ENCODE measurements around the gene ACADSB.

ACADSB gene

DNA sequence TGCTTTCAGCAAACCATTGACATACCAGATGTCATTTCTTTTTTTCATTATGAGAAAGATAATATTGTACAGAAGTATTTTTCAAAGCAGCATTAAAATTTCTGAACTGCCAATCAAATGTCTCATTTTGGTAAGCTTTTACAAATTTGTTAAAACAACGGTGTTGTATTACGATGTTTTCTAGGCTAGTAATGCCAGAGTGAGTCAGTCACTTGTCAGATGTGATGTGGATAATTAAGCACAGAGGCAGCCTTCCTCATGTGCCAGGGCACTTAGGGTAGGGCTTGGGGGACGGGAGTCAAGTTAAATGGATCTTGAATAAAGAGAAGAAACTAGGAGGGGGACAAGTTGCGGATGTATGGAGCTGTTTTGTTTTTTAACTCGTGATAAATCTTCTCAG, 18.5 kb upstream of the ACADSB start:
- Histone ChIP-seq H2BK5ac (ENCODE audit: low read length) (no peak overlapping the region), H3K4ac (ENCODE audit: low read length) (no peak overlapping the region), H3K9ac (ENCODE audit: low read depth, low read length, poor library complexity) (no peak overlapping the region), H3K18ac (ENCODE audit: low read length) (no peak overlapping the region), H3K36me3 (replicated peaks in 1 of 2; ENCODE audit: control insufficient read depth in 2 of 2, insufficient read depth in 2 of 2, low read length in 2 of 2) (peaks cover 8 to 74% of the 10 kb centered on the region in 2 donors), H3K27me3 (ENCODE audit: control insufficient read depth in 3 of 3, insufficient read depth in 3 of 3, low read depth in 1 of 3, low read length in 3 of 3) (no peaks in the 10 kb centered on the region), H2BK15ac (ENCODE audit: low read length) (no peak overlapping the region), H2AK5ac (ENCODE audit: low read depth, low read length) (no peak overlapping the region), H3K27ac (replicated peaks; ENCODE audit: low read length) (no peak overlapping the region), H3K4me1 (ENCODE audit: control insufficient read depth in 2 of 2, insufficient read depth in 1 of 2, low read depth in 1 of 2, low read length in 2 of 2) (no peaks in the 10 kb centered on the region), H3K14ac (ENCODE audit: low read length) (no peak overlapping the region), H3K9me3 (replicated peaks in 1 of 2; ENCODE audit: control insufficient read depth in 2 of 2, insufficient read depth in 1 of 2, low read depth in 1 of 2, low read length in 2 of 2) (peaks cover 0 to 3% of the 10 kb centered on the region in 2 donors), H2AFZ (ENCODE audit: low read length) (no peak overlapping the region), H3K79me1 (ENCODE audit: low read depth, low read length) (no peaks in the 10 kb centered on the region), H3K23ac (ENCODE audit: low read depth, low read length, poor library complexity) (no peak overlapping the region), H2BK120ac (ENCODE audit: low read depth, low read length) (no peak overlapping the region), H4K8ac (ENCODE audit: low read depth, low read length) (no peak overlapping the region), H3K4me3 (ENCODE audit: low read length in 2 of 2) (no peak overlapping the region), H2BK12ac (ENCODE audit: low read length) (no peak overlapping the region), H3K4me2 (ENCODE audit: insufficient read depth, low read length, poor library complexity, severe bottlenecking) (no peak overlapping the region), H4K91ac (ENCODE audit: low read depth, low read length, poor library complexity) (no peak overlapping the region)
- no peak for DNase-seq (ENCODE audit: low spot score)
- no CpG with 5 or more reads among the region's 5 CpGs for WGBS, 2 donors (ENCODE audit: extremely low coverage in 2 of 2, insufficient read length in 2 of 2, insufficient replicate concordance in 1 of 2)

DNA sequence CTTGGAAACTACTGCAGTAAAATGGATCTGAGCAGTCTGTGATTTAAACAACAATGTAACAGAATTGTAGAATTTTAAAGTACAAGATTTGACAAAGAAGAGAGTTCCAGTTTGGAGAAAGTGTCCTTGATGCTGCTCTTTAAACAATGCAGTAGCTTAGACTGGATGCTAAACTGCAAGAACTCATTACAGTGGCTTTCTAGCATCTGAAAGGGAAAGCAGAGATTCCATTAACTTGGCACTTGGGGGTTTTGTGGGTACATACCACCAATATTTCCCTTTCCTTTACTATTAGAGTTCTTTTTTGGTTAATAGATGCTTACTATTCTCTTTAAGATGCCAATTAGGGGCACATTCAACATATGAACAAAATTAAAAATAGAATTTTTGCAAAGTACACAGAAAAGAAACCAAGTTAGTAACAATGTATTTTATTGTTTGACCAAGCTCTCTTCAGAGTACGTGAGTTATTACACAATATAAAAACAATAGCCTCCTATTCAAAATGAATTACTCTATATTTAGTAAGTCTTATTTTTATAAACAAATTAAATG, 16.7 kb upstream of the ACADSB start:
- no peaks in the 10 kb centered on the region for H3K27me3 ChIP-seq (ENCODE audit: control insufficient read depth in 3 of 3, insufficient read depth in 3 of 3, low read depth in 1 of 3, low read length in 3 of 3)
- no peak overlapping the region for H3K14ac ChIP-seq (ENCODE audit: low read length)
- H4K8ac ChIP-seq (ENCODE audit: low read depth, low read length), result no peak overlapping the region
- no peaks in the 10 kb centered on the region for H3K79me1 ChIP-seq (ENCODE audit: low read depth, low read length)
- no peak overlapping the region for H3K18ac ChIP-seq (ENCODE audit: low read length)
- no peak overlapping the region for H3K4me3 ChIP-seq (ENCODE audit: low read length in 2 of 2)
- H3K9ac ChIP-seq (ENCODE audit: low read depth, low read length, poor library complexity), result no peak overlapping the region
- H4K91ac ChIP-seq (ENCODE audit: low read depth, low read length, poor library complexity), result no peak overlapping the region
- no peak overlapping the region for H2BK120ac ChIP-seq (ENCODE audit: low read depth, low read length)
- H2AFZ ChIP-seq (ENCODE audit: low read length), result no peak overlapping the region
- H2BK5ac ChIP-seq (ENCODE audit: low read length), result no peak overlapping the region
- no peak for DNase-seq (ENCODE audit: low spot score)
- no peak overlapping the region for H3K4ac ChIP-seq (ENCODE audit: low read length)
- H3K4me1 ChIP-seq (ENCODE audit: control insufficient read depth in 2 of 2, insufficient read depth in 1 of 2, low read depth in 1 of 2, low read length in 2 of 2), result no peaks in the 10 kb centered on the region
- H2AK5ac ChIP-seq (ENCODE audit: low read depth, low read length), result no peak overlapping the region
- no peak overlapping the region for H2BK15ac ChIP-seq (ENCODE audit: low read length)
- H3K23ac ChIP-seq (ENCODE audit: low read depth, low read length, poor library complexity), result no peak overlapping the region
- no CpG with 5 or more reads among the region's 1 CpG for WGBS, 2 donors (ENCODE audit: extremely low coverage in 2 of 2, insufficient read length in 2 of 2, insufficient replicate concordance in 1 of 2)
- H3K27ac ChIP-seq (replicated peaks; ENCODE audit: low read length), result no peak overlapping the region
- no peak overlapping the region for H3K4me2 ChIP-seq (ENCODE audit: insufficient read depth, low read length, poor library complexity, severe bottlenecking)
- H2BK12ac ChIP-seq (ENCODE audit: low read length), result no peak overlapping the region
- peaks cover 0 to 3% of the 10 kb centered on the region in 2 donors for H3K9me3 ChIP-seq (replicated peaks in 1 of 2; ENCODE audit: control insufficient read depth in 2 of 2, insufficient read depth in 1 of 2, low read depth in 1 of 2, low read length in 2 of 2)
- H3K36me3 ChIP-seq (replicated peaks in 1 of 2; ENCODE audit: control insufficient read depth in 2 of 2, insufficient read depth in 2 of 2, low read length in 2 of 2), result peaks cover 9 to 77% of the 10 kb centered on the region in 2 donors

DNA sequence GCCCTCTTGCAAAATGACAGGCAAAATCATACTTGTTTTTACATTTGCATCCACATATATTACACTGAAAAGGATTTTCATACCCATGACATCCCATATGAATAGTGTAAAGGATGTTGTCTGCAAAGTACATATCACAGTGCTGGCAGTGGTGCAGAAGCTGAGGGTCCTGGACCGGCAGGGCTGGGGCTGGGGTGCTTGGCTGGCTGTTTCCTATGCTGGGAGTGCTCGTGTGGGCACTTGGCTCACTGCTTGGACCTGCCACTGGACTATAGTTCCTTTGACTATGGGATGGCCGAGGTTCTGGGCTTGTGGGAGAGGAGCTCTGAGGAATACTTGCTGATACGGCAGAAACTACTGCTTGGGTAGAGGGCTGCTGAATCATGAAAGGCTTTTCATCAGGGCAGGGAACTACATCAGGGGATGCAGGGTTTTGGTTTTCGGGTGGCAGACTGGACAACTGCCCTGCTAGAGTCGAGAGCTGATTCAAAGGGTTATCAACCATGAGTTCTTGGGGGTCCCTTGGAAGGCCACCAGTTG, 14.9 kb upstream of the ACADSB start:
- no peak for DNase-seq (ENCODE audit: low spot score)
- WGBS, 2 donors (ENCODE audit: extremely low coverage in 2 of 2, insufficient read length in 2 of 2, insufficient replicate concordance in 1 of 2), result no CpG with 5 or more reads among the region's 6 CpGs

DNA sequence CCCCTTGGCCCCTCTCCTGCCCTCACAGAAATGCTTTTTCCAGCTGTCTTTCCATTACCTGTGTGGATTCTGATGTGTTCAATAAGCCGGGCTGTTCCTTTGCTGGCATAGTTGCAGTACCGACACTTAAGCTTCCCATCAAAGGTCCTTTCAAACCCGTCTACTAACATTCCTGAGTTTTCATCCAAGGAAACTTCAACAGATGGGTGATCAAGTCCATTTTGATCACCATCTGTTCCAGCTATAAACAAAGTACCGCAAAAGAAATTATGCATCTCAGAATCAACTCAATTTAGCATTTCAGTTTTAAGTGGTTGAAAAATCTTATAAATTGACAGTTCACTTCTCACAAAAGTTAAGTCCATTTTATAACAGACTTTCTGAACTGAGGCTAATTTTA, 12.9 kb upstream of the ACADSB start:
- no peak overlapping the region for H2BK12ac ChIP-seq (ENCODE audit: low read length)
- H4K8ac ChIP-seq (ENCODE audit: low read depth, low read length), result no peak overlapping the region
- no peak overlapping the region for H2BK120ac ChIP-seq (ENCODE audit: low read depth, low read length)
- H3K27me3 ChIP-seq (ENCODE audit: control insufficient read depth in 3 of 3, insufficient read depth in 3 of 3, low read depth in 1 of 3, low read length in 3 of 3), result no peaks in the 10 kb centered on the region
- no peak overlapping the region for H3K27ac ChIP-seq (replicated peaks; ENCODE audit: low read length)
- no peak overlapping the region for H2BK5ac ChIP-seq (ENCODE audit: low read length)
- H3K36me3 ChIP-seq (replicated peaks in 1 of 2; ENCODE audit: control insufficient read depth in 2 of 2, insufficient read depth in 2 of 2, low read length in 2 of 2), result peaks cover 9 to 58% of the 10 kb centered on the region in 2 donors
- H3K18ac ChIP-seq (ENCODE audit: low read length), result no peak overlapping the region
- H3K14ac ChIP-seq (ENCODE audit: low read length), result no peak overlapping the region
- H3K4me2 ChIP-seq (ENCODE audit: insufficient read depth, low read length, poor library complexity, severe bottlenecking), result no peak overlapping the region
- H2AFZ ChIP-seq (ENCODE audit: low read length), result no peak overlapping the region
- H3K4ac ChIP-seq (ENCODE audit: low read length), result no peak overlapping the region
- no peak overlapping the region for H3K23ac ChIP-seq (ENCODE audit: low read depth, low read length, poor library complexity)
- no peak overlapping the region for H2BK15ac ChIP-seq (ENCODE audit: low read length)
- no CpG with 5 or more reads among the region's 4 CpGs for WGBS, 2 donors (ENCODE audit: extremely low coverage in 2 of 2, insufficient read length in 2 of 2, insufficient replicate concordance in 1 of 2)
- H4K91ac ChIP-seq (ENCODE audit: low read depth, low read length, poor library complexity), result no peak overlapping the region
- peaks cover 0 to 3% of the 10 kb centered on the region in 2 donors for H3K9me3 ChIP-seq (replicated peaks in 1 of 2; ENCODE audit: control insufficient read depth in 2 of 2, insufficient read depth in 1 of 2, low read depth in 1 of 2, low read length in 2 of 2)
- H3K4me1 ChIP-seq (ENCODE audit: control insufficient read depth in 2 of 2, insufficient read depth in 1 of 2, low read depth in 1 of 2, low read length in 2 of 2), result peaks cover 2 to 3% of the 10 kb centered on the region in 2 donors
- no peak for DNase-seq (ENCODE audit: low spot score)
- H2AK5ac ChIP-seq (ENCODE audit: low read depth, low read length), result no peak overlapping the region
- H3K4me3 ChIP-seq (ENCODE audit: low read length in 2 of 2), result no peak overlapping the region
- H3K79me1 ChIP-seq (ENCODE audit: low read depth, low read length), result no peaks in the 10 kb centered on the region
- H3K9ac ChIP-seq (ENCODE audit: low read depth, low read length, poor library complexity), result no peak overlapping the region

More for the DNA sequence above, 14.9 kb upstream of the ACADSB start:
- Histone ChIP-seq H3K79me1 (ENCODE audit: low read depth, low read length) (no peaks in the 10 kb centered on the region), H3K23ac (ENCODE audit: low read depth, low read length, poor library complexity) (no peak overlapping the region), H3K9ac (ENCODE audit: low read depth, low read length, poor library complexity) (no peak overlapping the region), H3K14ac (ENCODE audit: low read length) (no peak overlapping the region), H2AFZ (ENCODE audit: low read length) (no peak overlapping the region), H3K4me3 (ENCODE audit: low read length in 2 of 2) (no peak overlapping the region), H2BK12ac (ENCODE audit: low read length) (no peak overlapping the region), H3K4me2 (ENCODE audit: insufficient read depth, low read length, poor library complexity, severe bottlenecking) (no peak overlapping the region), H3K27me3 (ENCODE audit: control insufficient read depth in 3 of 3, insufficient read depth in 3 of 3, low read depth in 1 of 3, low read length in 3 of 3) (no peaks in the 10 kb centered on the region), H4K8ac (ENCODE audit: low read depth, low read length) (no peak overlapping the region), H3K4me1 (ENCODE audit: control insufficient read depth in 2 of 2, insufficient read depth in 1 of 2, low read depth in 1 of 2, low read length in 2 of 2) (no peaks in the 10 kb centered on the region), H2BK15ac (ENCODE audit: low read length) (no peak overlapping the region), H2AK5ac (ENCODE audit: low read depth, low read length) (no peak overlapping the region), H2BK5ac (ENCODE audit: low read length) (no peak overlapping the region), H3K36me3 (replicated peaks in 1 of 2; ENCODE audit: control insufficient read depth in 2 of 2, insufficient read depth in 2 of 2, low read length in 2 of 2) (peaks cover 9 to 75% of the 10 kb centered on the region in 2 donors), H4K91ac (ENCODE audit: low read depth, low read length, poor library complexity) (no peak overlapping the region), H3K4ac (ENCODE audit: low read length) (no peak overlapping the region), H3K18ac (ENCODE audit: low read length) (no peak overlapping the region), H2BK120ac (ENCODE audit: low read depth, low read length) (no peak overlapping the region), H3K9me3 (replicated peaks in 1 of 2; ENCODE audit: control insufficient read depth in 2 of 2, insufficient read depth in 1 of 2, low read depth in 1 of 2, low read length in 2 of 2) (peaks cover 0 to 3% of the 10 kb centered on the region in 2 donors), H3K27ac (replicated peaks; ENCODE audit: low read length) (no peak overlapping the region)

All from neuronal stem cell (in vitro differentiated cells).